Measurements from ENCODE around the gene CMTM4.

The CMTM4 gene

DNA sequence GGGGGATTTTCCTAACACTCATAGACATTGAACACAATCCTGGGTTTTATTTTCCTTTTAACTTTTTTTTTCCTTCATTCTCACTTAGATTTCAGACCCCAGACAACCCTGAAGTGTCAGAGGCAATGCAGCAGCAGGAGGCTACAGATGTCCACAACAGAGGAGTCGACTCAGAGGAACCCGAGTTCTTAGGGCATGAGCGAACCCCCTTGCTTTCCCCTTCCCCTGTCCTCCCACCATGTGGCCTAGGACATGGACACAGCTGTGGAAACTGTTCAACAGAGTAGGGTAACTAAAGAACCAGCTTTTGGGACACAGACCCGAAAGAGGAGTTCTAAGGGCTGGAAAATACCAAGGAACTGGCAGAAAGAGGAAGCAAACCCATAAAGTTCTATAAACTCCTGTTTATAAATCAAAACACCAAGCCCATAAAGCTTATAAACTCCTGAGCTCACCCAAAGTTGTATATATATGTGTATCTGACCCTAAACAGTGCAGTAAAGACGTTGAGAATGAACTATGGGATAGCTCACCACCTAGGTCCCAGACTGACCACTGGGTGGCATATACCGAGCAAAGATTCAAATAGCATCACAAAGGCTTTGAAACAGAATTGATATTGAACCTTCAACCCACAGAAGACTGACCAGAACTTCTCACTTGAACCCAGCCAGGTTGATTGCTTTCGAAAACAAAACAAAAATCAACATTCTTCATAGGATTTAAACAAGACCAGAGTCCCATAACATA lies 33.9 kb downstream of the CMTM4 start:
- TF ChIP-seq RAD21 (IDR thresholded peaks at IDR 0.05; ENCODE audit: low read depth) (peak; percentile 41; the same call in 1 of the 2 replicates), TAF1 (IDR thresholded peaks at IDR 0.05; ENCODE audit: low read depth) (no peak)

DNA sequence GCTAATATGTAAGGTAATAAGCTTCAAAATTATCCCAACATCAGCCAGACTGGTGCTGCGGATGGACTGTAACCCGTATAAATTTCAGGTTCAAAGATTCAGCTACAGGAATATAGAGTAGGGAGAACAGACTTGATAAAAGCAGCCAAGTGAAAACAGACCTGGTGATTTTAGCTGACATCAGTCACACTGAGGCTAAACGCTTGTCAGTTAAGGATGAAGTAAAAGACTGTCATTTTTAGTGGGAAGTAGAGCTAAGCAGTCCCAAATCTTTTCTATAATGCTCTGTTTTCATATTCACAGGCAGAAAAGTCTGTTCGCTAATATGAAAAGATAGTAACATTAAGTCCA lies 35.4 kb downstream of the CMTM4 start:
- no peak for TF ChIP-seq EGR1 (IDR thresholded peaks at IDR 0.05)

DNA sequence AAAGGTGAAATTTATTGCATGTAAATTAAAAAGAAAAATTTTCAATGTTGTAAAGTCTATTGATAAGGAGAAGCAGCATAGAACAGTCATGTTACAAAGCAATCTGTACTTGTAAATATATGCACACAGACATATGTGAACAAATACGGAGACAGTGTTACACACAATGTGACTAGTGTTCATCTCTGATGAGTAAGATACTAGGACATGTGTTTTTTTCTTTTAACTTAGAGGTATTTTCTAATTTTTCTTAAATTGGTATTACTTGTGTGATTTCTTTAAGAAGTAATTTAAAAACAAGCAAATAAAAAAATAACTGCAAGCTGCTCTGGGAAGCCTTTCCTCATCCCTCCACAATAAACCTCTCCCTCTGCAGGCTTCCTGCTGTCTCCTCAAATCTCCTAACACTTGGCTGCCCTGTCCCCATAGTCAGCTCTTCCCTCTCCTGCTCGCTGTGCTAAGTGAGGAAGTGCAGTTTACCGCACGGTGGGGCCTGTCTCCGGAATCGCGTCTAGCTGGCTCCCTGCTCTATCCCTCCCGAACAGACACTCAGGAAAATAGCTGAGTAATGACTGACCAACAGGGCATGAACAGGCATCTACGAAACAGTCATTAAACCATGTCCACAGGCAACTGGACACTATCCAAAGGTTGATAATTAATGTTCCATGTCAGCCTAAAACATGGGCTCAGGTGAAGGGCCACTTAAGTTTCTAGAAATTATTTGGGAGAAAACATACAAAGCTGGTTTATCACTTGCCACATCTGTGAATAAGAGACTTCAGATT lies 35.9 kb downstream of the CMTM4 start:
- TF ChIP-seq FOXM1 (IDR thresholded peaks at IDR 0.05; ENCODE audit: borderline replicate concordance, low read depth) (no peak), EGR1 (IDR thresholded peaks at IDR 0.05) (no peak), NFIC (IDR thresholded peaks at IDR 0.05) (no peak), CEBPB (IDR thresholded peaks at IDR 0.05) (no peak), YY1 (IDR thresholded peaks at IDR 0.05; ENCODE audit: low read depth) (no peak), EP300 (IDR thresholded peaks at IDR 0.05; ENCODE audit: borderline replicate concordance) (no peak), CREB1 (IDR thresholded peaks at IDR 0.05; ENCODE audit: low read depth) (no peak), TCF12 (IDR thresholded peaks at IDR 0.05; ENCODE audit: low read depth) (no peak), TEAD4 (IDR thresholded peaks at IDR 0.05) (no peak), TAF1 (IDR thresholded peaks at IDR 0.05; ENCODE audit: low read depth) (no peak), ZBTB7A (IDR thresholded peaks at IDR 0.05; ENCODE audit: low read depth) (no peak), RAD21 (IDR thresholded peaks at IDR 0.05; ENCODE audit: low read depth) (no peak)
- TF ChIP-seq, protein P1, sequence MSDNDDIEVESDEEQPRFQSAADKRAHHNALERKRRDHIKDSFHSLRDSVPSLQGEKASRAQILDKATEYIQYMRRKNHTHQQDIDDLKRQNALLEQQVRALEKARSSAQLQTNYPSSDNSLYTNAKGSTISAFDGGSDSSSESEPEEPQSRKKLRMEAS (IDR thresholded peaks at IDR 0.05): no peak
- TF ChIP-seq, protein P2, sequence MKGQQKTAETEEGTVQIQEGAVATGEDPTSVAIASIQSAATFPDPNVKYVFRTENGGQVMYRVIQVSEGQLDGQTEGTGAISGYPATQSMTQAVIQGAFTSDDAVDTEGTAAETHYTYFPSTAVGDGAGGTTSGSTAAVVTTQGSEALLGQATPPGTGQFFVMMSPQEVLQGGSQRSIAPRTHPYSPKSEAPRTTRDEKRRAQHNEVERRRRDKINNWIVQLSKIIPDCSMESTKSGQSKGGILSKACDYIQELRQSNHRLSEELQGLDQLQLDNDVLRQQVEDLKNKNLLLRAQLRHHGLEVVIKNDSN (IDR thresholded peaks at IDR 0.05): no peak
- TF ChIP-seq, protein P3, sequence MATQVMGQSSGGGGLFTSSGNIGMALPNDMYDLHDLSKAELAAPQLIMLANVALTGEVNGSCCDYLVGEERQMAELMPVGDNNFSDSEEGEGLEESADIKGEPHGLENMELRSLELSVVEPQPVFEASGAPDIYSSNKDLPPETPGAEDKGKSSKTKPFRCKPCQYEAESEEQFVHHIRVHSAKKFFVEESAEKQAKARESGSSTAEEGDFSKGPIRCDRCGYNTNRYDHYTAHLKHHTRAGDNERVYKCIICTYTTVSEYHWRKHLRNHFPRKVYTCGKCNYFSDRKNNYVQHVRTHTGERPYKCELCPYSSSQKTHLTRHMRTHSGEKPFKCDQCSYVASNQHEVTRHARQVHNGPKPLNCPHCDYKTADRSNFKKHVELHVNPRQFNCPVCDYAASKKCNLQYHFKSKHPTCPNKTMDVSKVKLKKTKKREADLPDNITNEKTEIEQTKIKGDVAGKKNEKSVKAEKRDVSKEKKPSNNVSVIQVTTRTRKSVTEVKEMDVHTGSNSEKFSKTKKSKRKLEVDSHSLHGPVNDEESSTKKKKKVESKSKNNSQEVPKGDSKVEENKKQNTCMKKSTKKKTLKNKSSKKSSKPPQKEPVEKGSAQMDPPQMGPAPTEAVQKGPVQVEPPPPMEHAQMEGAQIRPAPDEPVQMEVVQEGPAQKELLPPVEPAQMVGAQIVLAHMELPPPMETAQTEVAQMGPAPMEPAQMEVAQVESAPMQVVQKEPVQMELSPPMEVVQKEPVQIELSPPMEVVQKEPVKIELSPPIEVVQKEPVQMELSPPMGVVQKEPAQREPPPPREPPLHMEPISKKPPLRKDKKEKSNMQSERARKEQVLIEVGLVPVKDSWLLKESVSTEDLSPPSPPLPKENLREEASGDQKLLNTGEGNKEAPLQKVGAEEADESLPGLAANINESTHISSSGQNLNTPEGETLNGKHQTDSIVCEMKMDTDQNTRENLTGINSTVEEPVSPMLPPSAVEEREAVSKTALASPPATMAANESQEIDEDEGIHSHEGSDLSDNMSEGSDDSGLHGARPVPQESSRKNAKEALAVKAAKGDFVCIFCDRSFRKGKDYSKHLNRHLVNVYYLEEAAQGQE (IDR thresholded peaks at IDR 0.05; ENCODE audit: low read depth): no peak

DNA sequence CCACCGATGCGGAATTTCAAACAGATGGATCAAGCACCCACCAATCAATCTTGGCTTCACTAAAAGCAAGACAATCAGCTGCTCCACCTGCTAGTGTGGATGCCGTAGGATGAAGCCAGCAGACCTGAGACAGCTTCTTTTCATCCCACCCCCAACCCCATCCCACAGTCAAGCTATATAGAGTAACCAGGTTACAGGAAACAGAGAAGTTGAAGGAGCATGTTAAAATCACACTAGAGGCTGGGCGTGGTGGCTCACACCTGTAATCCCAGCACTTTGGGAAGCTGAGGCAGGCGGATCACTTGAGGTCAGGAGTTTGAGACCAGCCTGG lies 37.7 kb downstream of the CMTM4 start:
- TF ChIP-seq NFIC (IDR thresholded peaks at IDR 0.05) (no peak), FOXM1 (IDR thresholded peaks at IDR 0.05; ENCODE audit: borderline replicate concordance, low read depth) (no peak), EGR1 (IDR thresholded peaks at IDR 0.05) (no peak), TEAD4 (IDR thresholded peaks at IDR 0.05) (no peak), TCF12 (IDR thresholded peaks at IDR 0.05; ENCODE audit: low read depth) (no peak), YY1 (IDR thresholded peaks at IDR 0.05; ENCODE audit: low read depth) (no peak), CEBPB (IDR thresholded peaks at IDR 0.05) (no peak), RAD21 (IDR thresholded peaks at IDR 0.05; ENCODE audit: low read depth) (no peak), ZBTB7A (IDR thresholded peaks at IDR 0.05; ENCODE audit: low read depth) (no peak)

DNA sequence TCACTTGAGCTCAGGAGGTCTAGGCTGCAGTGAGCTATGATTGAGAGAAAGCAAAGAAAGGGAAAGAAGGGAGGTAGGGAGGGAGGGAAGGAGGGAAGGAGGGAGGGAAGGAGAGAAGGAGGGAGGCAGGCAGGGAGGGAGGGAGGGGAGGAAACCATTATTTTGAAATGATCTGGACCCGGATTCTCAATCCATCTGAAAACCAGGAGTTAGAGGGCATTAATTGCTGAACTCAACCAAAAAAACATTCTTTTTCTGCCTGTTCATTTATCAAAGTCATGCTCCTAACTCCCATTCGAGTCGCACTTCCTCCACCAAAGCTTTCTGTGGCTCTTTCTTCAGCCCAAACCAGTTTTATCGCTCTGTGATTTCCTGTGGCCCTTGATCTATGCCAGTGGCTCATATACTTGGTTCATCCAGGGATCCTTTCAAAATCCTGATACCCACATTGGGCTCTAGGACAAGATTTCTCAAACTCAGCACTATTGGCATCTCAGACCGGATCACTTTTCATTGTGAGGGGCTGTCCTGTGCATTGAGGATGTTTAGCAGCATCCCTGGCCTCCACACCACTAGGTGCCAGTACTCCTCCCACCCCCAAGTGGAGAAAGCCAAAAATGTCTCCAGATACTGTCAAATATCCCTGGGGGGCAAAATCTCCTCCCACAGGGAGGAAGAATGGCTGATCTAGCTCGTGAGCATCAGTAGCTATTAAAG lies 38.2 kb downstream of the CMTM4 start:
- TF ChIP-seq TEAD4 (IDR thresholded peaks at IDR 0.05) (no peak), FOXM1 (IDR thresholded peaks at IDR 0.05; ENCODE audit: borderline replicate concordance, low read depth) (no peak), ZBTB7A (IDR thresholded peaks at IDR 0.05; ENCODE audit: low read depth) (no peak), TAF1 (IDR thresholded peaks at IDR 0.05; ENCODE audit: low read depth) (no peak), CREB1 (IDR thresholded peaks at IDR 0.05; ENCODE audit: low read depth) (no peak), EP300 (IDR thresholded peaks at IDR 0.05; ENCODE audit: borderline replicate concordance) (no peak), EGR1 (IDR thresholded peaks at IDR 0.05) (no peak), NFIC (IDR thresholded peaks at IDR 0.05) (no peak), YY1 (IDR thresholded peaks at IDR 0.05; ENCODE audit: low read depth) (no peak), CEBPB (IDR thresholded peaks at IDR 0.05) (no peak), TCF12 (IDR thresholded peaks at IDR 0.05; ENCODE audit: low read depth) (no peak), RAD21 (IDR thresholded peaks at IDR 0.05; ENCODE audit: low read depth) (no peak)
- TF ChIP-seq, protein P3 (IDR thresholded peaks at IDR 0.05; ENCODE audit: low read depth): no peak
- TF ChIP-seq, protein P1 (IDR thresholded peaks at IDR 0.05): no peak
- TF ChIP-seq, protein P2 (IDR thresholded peaks at IDR 0.05): no peak

Measured in Ishikawa (cell line).